ENCODE results near the gene GLCCI1. TPM values are rescaled to one million over a fixed set of nuclear protein-coding genes. Genes with fewer than 3 reads are reported as not detected.

The GLCCI1 gene
- total RNA-seq, 1 experiment from 2014 or later = 8.5 TPM

GRCh38 chr7:8113184-8113583 lies 144.6 kb downstream of the GLCCI1 start:
- POLR2A ChIA-PET (ENCODE audit: unreplicated experiment) = no interaction called here
- Histone ChIP-seq H3K4me1 (ENCODE audit: insufficient read depth, low read length) (peaks cover 11% of the 10 kb centered on the region), H2AFZ (ENCODE audit: low read length) (no peak overlapping the region), H3K27me3 (ENCODE audit: low read length) (no peaks in the 10 kb centered on the region), H3K4me3 (ENCODE audit: low read length) (no peak overlapping the region), H3F3A (ENCODE audit: low read length, unreplicated experiment) (no peaks in the 10 kb centered on the region), H4K20me1 (ENCODE audit: low read length) (no peaks in the 10 kb centered on the region), H3K4me2 (ENCODE audit: low read length) (no peak overlapping the region), H3K79me2 (ENCODE audit: low read length) (no peaks in the 10 kb centered on the region), H3K36me3 (ENCODE audit: low read depth, low read length) (no peaks in the 10 kb centered on the region), H3K9ac (ENCODE audit: low read length) (no peak overlapping the region), H3K9me3 (ENCODE audit: low read length) (no peaks in the 10 kb centered on the region), H3K9me2 (replicated peaks; ENCODE audit: low read length) (no peaks in the 10 kb centered on the region), H3K27ac (ENCODE audit: low read length) (no peak overlapping the region)
- no peak for TF ChIP-seq CTCF (conservative IDR thresholded peaks at IDR 0.05; ENCODE audit: low read depth, low read length)
- no peak for TF ChIP-seq EZH2 (IDR thresholded peaks at IDR 0.05; ENCODE audit: low read length, unreplicated experiment)
- no peak for TF ChIP-seq EZH2phosphoT487 (IDR thresholded peaks at IDR 0.05; ENCODE audit: borderline replicate concordance, low read length)
- CTCF ChIA-PET = no interaction called here
- DNase-seq (no peak), ATAC-seq (no peak)
- intact Hi-C loops (cut with micrococcal nuclease) = no loop called here
- no TSS peak for BruUV-seq (replicated peaks)

GRCh38 chr7:8114175-8114574 lies 145.6 kb downstream of the GLCCI1 start:
- POLR2A ChIA-PET (ENCODE audit: unreplicated experiment) = no interaction called here
- no peaks in the 10 kb centered on the region for H3K27me3 ChIP-seq (ENCODE audit: low read length)
- intact Hi-C loops (cut with micrococcal nuclease) = no loop called here

More at GRCh38 chr7:8114175-8114574, 145.6 kb downstream of the GLCCI1 start:
- Histone ChIP-seq H3K9me2 (replicated peaks; ENCODE audit: low read length) (no peaks in the 10 kb centered on the region), H3K9me3 (ENCODE audit: low read length) (no peaks in the 10 kb centered on the region), H3F3A (ENCODE audit: low read length, unreplicated experiment) (no peaks in the 10 kb centered on the region), H3K36me3 (ENCODE audit: low read depth, low read length) (no peaks in the 10 kb centered on the region), H2AFZ (ENCODE audit: low read length) (no peak overlapping the region), H3K79me2 (ENCODE audit: low read length) (no peaks in the 10 kb centered on the region), H3K4me3 (ENCODE audit: low read length) (no peak overlapping the region), H3K27ac (ENCODE audit: low read length) (no peak overlapping the region), H4K20me1 (ENCODE audit: low read length) (no peaks in the 10 kb centered on the region), H3K9ac (ENCODE audit: low read length) (no peak overlapping the region), H3K4me2 (ENCODE audit: low read length) (no peak overlapping the region), H3K4me1 (ENCODE audit: insufficient read depth, low read length) (peaks cover 8% of the 10 kb centered on the region)
- no peak for TF ChIP-seq CTCF (conservative IDR thresholded peaks at IDR 0.05; ENCODE audit: low read depth, low read length)
- TF ChIP-seq EZH2 (IDR thresholded peaks at IDR 0.05; ENCODE audit: low read length, unreplicated experiment) = no peak
- TF ChIP-seq EZH2phosphoT487 (IDR thresholded peaks at IDR 0.05; ENCODE audit: borderline replicate concordance, low read length) = no peak
- no TSS peak for BruUV-seq (replicated peaks)
- no peak for DNase-seq
- CTCF ChIA-PET = no interaction called here
- no peak for ATAC-seq

Data from PC-3 (cell line).